WTC11 (cell line): ENCODE results near the gene GLT1D1.

Experiments used
- ARID4B ChIP-seq: sonication (generic); formaldehyde crosslinking; IDR thresholded peaks from 2 replicates; pipeline ENCODE4 v1.8.0; 2023; ENCODE audit warnings: missing genetic modification reagents, mild to moderate bottlenecking, borderline replicate concordance
- ATF3 ChIP-seq: sonication (generic); formaldehyde crosslinking; conservative IDR thresholded peaks from 2 replicates; pipeline ENCODE4 v1.8.1; 2022; ENCODE audit warnings: mild to moderate bottlenecking, missing genetic modification reagents
- CTCF ChIP-seq: fragments of 200-600 bp; IDR thresholded peaks from 2 replicates; pipeline ENCODE4 v1.8.0; 2022; ENCODE audit warnings: antibody characterized with exemption
- ESRRA ChIP-seq: sonication (generic); formaldehyde crosslinking; IDR thresholded peaks from 2 replicates; pipeline ENCODE4 v1.8.1; 2022; ENCODE audit warnings: mild to moderate bottlenecking, missing genetic modification reagents, borderline replicate concordance
- MAX ChIP-seq: sonication (generic); formaldehyde crosslinking; IDR thresholded peaks from 2 replicates; pipeline ENCODE4 v1.8.0; 2022; ENCODE audit warnings: mild to moderate bottlenecking, missing genetic modification reagents
- MXD4 ChIP-seq: fragments of 250-450 bp; sonication (Bioruptor Pico); IDR thresholded peaks from 2 replicates; pipeline ENCODE4 v1.8.0; 2021; ENCODE audit warnings: mild to moderate bottlenecking, moderate library complexity, borderline replicate concordance
- TEAD4 ChIP-seq: sonication (generic); formaldehyde crosslinking; IDR thresholded peaks from 2 replicates; pipeline ENCODE4 v1.8.0; 2022; ENCODE audit warnings: mild to moderate bottlenecking, missing genetic modification reagents

- TF ChIP-seq CTCF (no peak), ESRRA (CRISPR knock-in tag) (no peak), MXD4 (no peak), MAX (no peak), ATF3 (CRISPR knock-in tag) (no peak), TEAD4 (CRISPR knock-in tag) (no peak), ARID4B (CRISPR knock-in tag) (no peak)
Measured at GRCh38 chr12:128903236-128903635, 50.0 kb downstream of the GLT1D1 start.
